Glutamatergic neuron (in vitro differentiated cells): ENCODE data around the gene ENDOU. TPM values are rescaled to one million over a fixed set of nuclear protein-coding genes. Genes with fewer than 3 reads are reported as not detected.

Experiments
- DNase-seq: peaks from one replicate; pipeline ENCODE4 v3.0.0; 2022
- H3K27ac Mint-ChIP-seq: one replicate; pipeline ENCODE4 v1.8.0; 2020; ENCODE audit warnings: mild to moderate bottlenecking, mixed read lengths, inconsistent platforms; ENCODE audit not compliant: unreplicated experiment
- H3K27me3 Mint-ChIP-seq: one replicate; pipeline ENCODE4 v1.8.0; 2020; ENCODE audit warnings: mild to moderate bottlenecking, moderate library complexity, mixed read lengths, inconsistent platforms; ENCODE audit not compliant: unreplicated experiment
- H3K36me3 Mint-ChIP-seq: one replicate; pipeline ENCODE4 v1.8.0; 2020; ENCODE audit warnings: mild to moderate bottlenecking, mixed read lengths, inconsistent platforms; ENCODE audit not compliant: unreplicated experiment
- H3K4me1 Mint-ChIP-seq: one replicate; pipeline ENCODE4 v1.8.0; 2020; ENCODE audit warnings: mild to moderate bottlenecking, low read depth, mixed read lengths, inconsistent platforms; ENCODE audit not compliant: unreplicated experiment
- H3K4me3 Mint-ChIP-seq: one replicate; pipeline ENCODE4 v1.8.0; 2020; ENCODE audit warnings: mild to moderate bottlenecking, mixed read lengths, inconsistent platforms; ENCODE audit not compliant: unreplicated experiment
- H3K9me3 Mint-ChIP-seq: one replicate; pipeline ENCODE4 v1.8.0; 2020; ENCODE audit warnings: mild to moderate bottlenecking, moderate library complexity, mixed read lengths, inconsistent platforms; ENCODE audit not compliant: unreplicated experiment
- long read RNA-seq: library from polyadenylated mRNA; unstranded; transcript quantifications from one replicate; pipeline ENCODE4 v2.0.0, GENCODE V29; 2020; ENCODE audit not compliant: unreplicated experiment
- total RNA-seq: library from RNA; stranded (reverse); fragmentation: NEBNext Ultra II Directional; extraction: Animal tissue kit (Norgen Biotek cat#: 25700); gene quantifications from one replicate; pipeline ENCODE4 v1.2.1, GENCODE V29; 2021; ENCODE audit not compliant: unreplicated experiment
- TF ChIP-seq, protein P1 (sequence below): fragments of 200-600 bp; sonication (generic); IDR thresholded peaks from one replicate; pipeline ENCODE4 v1.5.0; 2021; ENCODE audit not compliant: partially characterized antibody, unreplicated experiment

ENDOU gene, protein sequence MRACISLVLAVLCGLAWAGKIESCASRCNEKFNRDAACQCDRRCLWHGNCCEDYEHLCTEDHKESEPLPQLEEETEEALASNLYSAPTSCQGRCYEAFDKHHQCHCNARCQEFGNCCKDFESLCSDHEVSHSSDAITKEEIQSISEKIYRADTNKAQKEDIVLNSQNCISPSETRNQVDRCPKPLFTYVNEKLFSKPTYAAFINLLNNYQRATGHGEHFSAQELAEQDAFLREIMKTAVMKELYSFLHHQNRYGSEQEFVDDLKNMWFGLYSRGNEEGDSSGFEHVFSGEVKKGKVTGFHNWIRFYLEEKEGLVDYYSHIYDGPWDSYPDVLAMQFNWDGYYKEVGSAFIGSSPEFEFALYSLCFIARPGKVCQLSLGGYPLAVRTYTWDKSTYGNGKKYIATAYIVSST
- total RNA-seq, result not detected
- long read RNA-seq, result 0 reads

DNA sequence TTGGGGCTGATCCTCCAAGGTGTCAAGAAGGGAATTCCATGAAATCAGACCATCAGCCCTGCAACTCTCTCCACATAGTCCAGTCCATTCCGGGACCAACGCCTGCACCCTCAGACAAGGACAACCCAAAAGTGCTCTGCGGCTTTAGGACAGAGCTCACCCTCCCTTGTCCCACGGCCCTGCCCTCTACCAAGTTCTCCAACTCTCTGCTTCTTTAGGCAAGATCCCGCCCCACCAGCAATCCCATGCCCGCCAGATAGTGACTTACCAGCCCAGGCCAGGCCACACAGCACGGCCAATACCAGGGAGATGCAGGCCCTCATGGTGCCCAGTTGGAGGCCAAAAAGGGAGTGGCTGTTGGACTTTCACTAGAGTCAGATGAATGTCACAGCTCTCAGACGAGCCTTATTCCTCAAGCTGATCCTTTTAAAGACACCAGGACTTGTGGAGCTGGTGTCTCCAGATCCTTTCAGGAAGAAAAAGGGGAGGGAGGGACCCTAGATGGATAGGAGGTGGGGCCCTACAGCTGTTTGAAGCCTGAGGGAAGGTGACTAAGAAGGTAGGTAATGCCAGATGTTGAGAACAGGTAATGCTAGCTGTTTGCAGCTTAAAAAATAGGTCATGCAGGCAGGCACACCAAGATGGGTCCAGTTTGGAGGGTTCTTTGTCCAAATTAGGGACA is at the start of gene ENDOU:
Gene ENDOU, minus strand, starts transcription at position 400 of the 682 bp plus-strand sequence. Its CDS starts 77 bp downstream, at position 323.
- Mint-ChIP-seq H3K27ac (no peak within 1 kb of the TSS), H3K4me3 (no peak within 1 kb of the TSS), H3K36me3 (no peaks in the 10 kb centered on the region), H3K27me3 (peaks cover 10% of the 10 kb centered on the region), H3K9me3 (peaks cover 4% of the 10 kb centered on the region), H3K4me1 (peaks cover 23% of the 10 kb centered on the region)
- DNase-seq, result no peak
- TF ChIP-seq, protein P1, sequence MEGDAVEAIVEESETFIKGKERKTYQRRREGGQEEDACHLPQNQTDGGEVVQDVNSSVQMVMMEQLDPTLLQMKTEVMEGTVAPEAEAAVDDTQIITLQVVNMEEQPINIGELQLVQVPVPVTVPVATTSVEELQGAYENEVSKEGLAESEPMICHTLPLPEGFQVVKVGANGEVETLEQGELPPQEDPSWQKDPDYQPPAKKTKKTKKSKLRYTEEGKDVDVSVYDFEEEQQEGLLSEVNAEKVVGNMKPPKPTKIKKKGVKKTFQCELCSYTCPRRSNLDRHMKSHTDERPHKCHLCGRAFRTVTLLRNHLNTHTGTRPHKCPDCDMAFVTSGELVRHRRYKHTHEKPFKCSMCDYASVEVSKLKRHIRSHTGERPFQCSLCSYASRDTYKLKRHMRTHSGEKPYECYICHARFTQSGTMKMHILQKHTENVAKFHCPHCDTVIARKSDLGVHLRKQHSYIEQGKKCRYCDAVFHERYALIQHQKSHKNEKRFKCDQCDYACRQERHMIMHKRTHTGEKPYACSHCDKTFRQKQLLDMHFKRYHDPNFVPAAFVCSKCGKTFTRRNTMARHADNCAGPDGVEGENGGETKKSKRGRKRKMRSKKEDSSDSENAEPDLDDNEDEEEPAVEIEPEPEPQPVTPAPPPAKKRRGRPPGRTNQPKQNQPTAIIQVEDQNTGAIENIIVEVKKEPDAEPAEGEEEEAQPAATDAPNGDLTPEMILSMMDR, result no peak

DNA sequence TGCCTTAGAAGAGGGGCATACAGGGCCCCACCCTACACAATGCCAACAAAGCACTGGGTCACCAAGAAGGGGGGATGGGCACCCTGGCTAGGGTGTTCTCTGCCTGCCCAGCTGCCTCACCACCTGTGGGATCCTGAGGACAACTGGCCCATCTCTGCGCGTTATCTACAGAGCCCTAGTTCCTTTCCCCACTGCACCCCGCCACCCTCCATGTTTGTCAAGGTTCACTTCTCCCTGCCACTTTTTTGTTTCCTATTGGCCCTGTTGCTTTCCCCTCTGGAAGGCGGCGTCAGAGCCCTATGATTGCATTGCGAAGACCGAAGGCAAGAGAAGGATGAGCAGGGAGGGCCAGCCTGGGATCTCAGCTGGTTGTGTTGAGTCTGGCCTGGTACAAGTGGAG is 49.4 kb upstream of the ENDOU start:
- Mint-ChIP-seq H3K4me3 (peak overlapping the region; percentile 21), H3K9me3 (peaks cover 9% of the 10 kb centered on the region), H3K27ac (no peak overlapping the region), H3K27me3 (peaks cover 9% of the 10 kb centered on the region), H3K36me3 (no peaks in the 10 kb centered on the region), H3K4me1 (peaks cover 13% of the 10 kb centered on the region)
- TF ChIP-seq, protein P1, result no peak
- no peak for DNase-seq

DNA sequence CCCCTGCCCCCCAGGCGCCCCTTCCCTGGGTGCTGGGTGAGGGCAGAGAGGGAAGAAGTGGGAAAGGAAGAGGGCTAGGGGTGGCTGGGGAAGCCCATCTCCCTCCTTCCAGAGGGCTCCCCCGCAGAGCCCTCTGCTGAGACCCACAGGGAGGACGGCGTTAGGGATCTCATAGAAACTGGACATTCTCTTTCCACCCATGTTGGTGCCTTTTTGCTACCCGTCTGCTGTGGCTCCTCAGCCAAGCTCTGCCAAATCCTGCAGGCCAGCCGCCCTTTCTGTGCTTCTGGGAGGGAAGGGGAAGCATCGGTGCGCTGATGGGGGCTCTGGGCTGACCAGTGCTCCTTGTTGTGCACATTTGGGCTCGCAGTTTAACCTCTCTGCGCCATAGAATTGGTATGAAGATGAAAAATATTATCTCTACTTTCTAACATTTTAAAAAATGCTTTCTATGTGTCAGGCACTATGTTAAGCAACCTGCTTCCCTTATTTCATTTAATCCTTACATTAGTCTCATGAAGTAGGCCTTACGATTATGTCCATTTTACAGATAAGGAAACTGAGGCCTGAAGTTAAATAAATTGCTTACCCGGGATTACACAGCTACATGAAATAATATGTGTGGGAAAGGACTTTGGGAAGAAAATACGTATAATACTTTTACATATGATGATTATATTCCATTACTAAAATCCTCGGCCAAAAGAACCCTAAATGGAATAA is 48.7 kb upstream of the ENDOU start:
- H3K9me3 Mint-ChIP-seq, result peaks cover 9% of the 10 kb centered on the region
- peak overlapping the region; percentile 83 for H3K27ac Mint-ChIP-seq
- H3K4me3 Mint-ChIP-seq, result peak overlapping the region; percentile 95
- DNase-seq, result no peak
- TF ChIP-seq, protein P1, result no peak
- H3K27me3 Mint-ChIP-seq, result peaks cover 9% of the 10 kb centered on the region
- no peaks in the 10 kb centered on the region for H3K36me3 Mint-ChIP-seq
- H3K4me1 Mint-ChIP-seq, result peaks cover 11% of the 10 kb centered on the region

DNA sequence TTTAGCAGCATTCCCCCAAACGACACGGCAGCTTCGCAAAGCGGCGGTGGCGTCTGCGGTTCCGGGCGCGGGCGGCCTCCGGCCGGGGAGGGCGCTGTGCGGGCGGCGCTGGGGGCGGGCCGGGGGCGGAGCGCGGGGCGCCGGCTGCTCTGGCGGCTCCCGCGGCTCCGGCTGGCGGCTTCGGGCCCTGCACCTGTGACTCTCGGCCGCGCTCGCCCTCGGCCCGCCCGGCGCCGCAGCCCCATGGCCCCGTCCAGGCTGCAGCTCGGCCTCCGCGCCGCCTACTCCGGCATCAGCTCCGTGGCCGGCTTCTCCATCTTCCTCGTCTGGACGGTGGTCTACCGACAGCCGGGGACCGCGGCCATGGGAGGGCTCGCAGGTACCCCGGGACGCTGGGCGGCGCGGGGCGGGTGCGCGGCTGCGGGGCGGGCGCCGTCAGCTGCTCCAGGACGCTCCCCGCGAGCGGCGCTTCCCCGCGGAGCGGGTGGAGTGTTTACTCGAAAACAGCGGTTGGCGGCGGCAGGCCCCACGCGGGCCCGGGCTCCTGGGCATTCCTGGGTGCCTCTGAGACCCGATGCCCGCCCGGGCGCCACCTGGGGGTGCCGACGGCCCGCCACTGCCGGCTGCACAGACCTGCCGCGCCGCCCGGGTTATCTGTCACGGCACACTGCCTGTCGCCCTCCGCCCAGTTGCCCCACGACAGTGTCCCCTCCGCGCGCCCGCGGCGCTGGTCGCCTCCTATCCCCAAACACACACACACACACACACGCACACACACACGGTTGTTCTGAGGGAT is 48.0 kb upstream of the ENDOU start, which contains the start of gene SLC48A1:
Gene SLC48A1, plus strand, starts transcription at position 177 of the 796 bp plus-strand sequence. Its CDS starts 67 bp downstream, at position 244.
- Mint-ChIP-seq H3K27me3 (peaks cover 9% of the 10 kb centered on the region), H3K4me3 (peak within 1 kb of the TSS; percentile 95), H3K36me3 (no peaks in the 10 kb centered on the region), H3K27ac (peak within 1 kb of the TSS; percentile 83), H3K9me3 (peaks cover 9% of the 10 kb centered on the region), H3K4me1 (peaks cover 7% of the 10 kb centered on the region)
- peak; percentile 88 for DNase-seq
- TF ChIP-seq, protein P1, result no peak
